ENCODE results near the gene GID4. TPM values are rescaled to one million over a fixed set of nuclear protein-coding genes. Genes with fewer than 3 reads are reported as not detected.
A peak's percentile ranks its signal among the peaks of the same experiment; 100 is the strongest.

Gene GID4
- total and polyA plus RNA-seq, 2 of the 13 experiments (the other 11 are each of a cell fraction or from before 2014, with no cell fraction given): 4.3 to 6.1 TPM

- TF ChIP-seq ARID4A (CRISPR knock-in tag; IDR thresholded peaks at IDR 0.05; ENCODE audit: borderline replicate concordance): no peak
- no peak for TF ChIP-seq CERS6 (CRISPR knock-in tag; IDR thresholded peaks at IDR 0.05)
These were observed 3.8 kb downstream of the GID4 start (continued) for GRCh38 chr17:18042983-18043382.

GRCh38 chr17:18043491-18043890 lies 4.3 kb downstream of the GID4 start:
- TF ChIP-seq PLRG1 (conservative IDR thresholded peaks at IDR 0.05) (no peak), ZNF576 (CRISPR knock-in tag; IDR thresholded peaks at IDR 0.05) (no peak), CTCF (CRISPR knock-in tag; IDR thresholded peaks at IDR 0.05) (peak; percentile 20), ZNF225 (CRISPR knock-in tag; IDR thresholded peaks at IDR 0.05) (no peak), STAG1 (CRISPR knock-in tag; IDR thresholded peaks at IDR 0.05) (peak; percentile 18; the same call in 1 of the 2 replicates), SP1 (IDR thresholded peaks at IDR 0.05) (no peak), SP1 (CRISPR knock-in tag; IDR thresholded peaks at IDR 0.05) (no peak), MAZ (IDR thresholded peaks at IDR 0.05; ENCODE audit: borderline replicate concordance, low read depth, low read length) (no peak), MAZ (CRISPR knock-in tag; IDR thresholded peaks at IDR 0.05; ENCODE audit: low read depth) (no peak), ZNF709 (CRISPR knock-in tag; IDR thresholded peaks at IDR 0.05) (no peak), PAWR (CRISPR knock-in tag; IDR thresholded peaks at IDR 0.05; ENCODE audit: borderline replicate concordance) (no peak)
- Histone ChIP-seq H3K27me3 (ENCODE audit: control insufficient read depth in 1 of 2, insufficient read depth in 2 of 2, low read length in 2 of 2) (no peaks in the 10 kb centered on the region; a peak in 1 of 5 replicates), H3K36me3 (replicated peaks in 1 of 2; ENCODE audit: control insufficient read depth in 1 of 2, insufficient read depth in 2 of 2, low read length in 2 of 2) (peaks cover 6 to 14% of the 10 kb centered on the region in 2 experiments; a peak in 4 of 5 replicates), H2AFZ (ENCODE audit: low read length) (no peak overlapping the region), H3K27ac (ENCODE audit: extremely low read length, insufficient read depth, low read length) (no peak overlapping the region), H3K9ac (ENCODE audit: insufficient read depth, low read depth, low read length) (no peak overlapping the region), H3K4me2 (ENCODE audit: low read depth, low read length) (no peak overlapping the region), H3K4me1 (ENCODE audit: insufficient read depth, low read length) (peaks cover 32% of the 10 kb centered on the region), H3K79me2 (ENCODE audit: insufficient read depth, low read length) (peaks cover 12% of the 10 kb centered on the region), H3K4me3 (replicated peaks in 1 of 3; ENCODE audit: insufficient read depth in 1 of 3, low read depth in 2 of 3, low read length in 3 of 3) (no peak overlapping the region), H4K20me1 (ENCODE audit: insufficient read depth, low read length) (no peaks in the 10 kb centered on the region), H3K9me3 (ENCODE audit: low read length) (no peaks in the 10 kb centered on the region)
- WGBS (ENCODE audit: low lambda C conversion rate): 86% methylated on average over 1 of the region's 1 CpG
- ATAC-seq: no peak
- in situ Hi-C loops (cut with HindIII; ENCODE audit: extremely low pct_ligation_motif_present, low pct_unique_long_range_greater_than_20kb): no loop called here
- POLR2A ChIA-PET: no interaction called here
- FAIRE-seq: peak; percentile 83
- intact Hi-C loops (cut with micrococcal nuclease; ENCODE audit: unreplicated experiment): no loop called here
- no peak for DNase-seq (ENCODE audit: low spot score)
- BruUV-seq (replicated peaks): no TSS peak
- CTCF ChIA-PET (ENCODE audit: low intra/inter-chr PET ratio, low total read pairs): no interaction called here

Measured in HepG2 (cell line).